Upper lobe of left lung (tissue), 6 donors: ENCODE results near the gene CLDN5. TPM values are rescaled to one million over a fixed set of nuclear protein-coding genes. Genes with fewer than 3 reads are reported as not detected.

Experiments used
- ATAC-seq, 2 donors: fragments of 200-7000 bp; cut with Tn5 transposase; one replicate each; pipeline ENCODE4 v1.9.1; 2022; ENCODE audit warnings: mild to moderate bottlenecking in 2 of 2, moderate library complexity in 2 of 2; ENCODE audit not compliant: low FRiP score in 2 of 2
- DNase-seq, 2 donors: peaks; one replicate each; pipeline ENCODE4 v3.0.0-alpha.2; 2019 to 2020
- H3K27ac ChIP-seq, 4 donors: fragments of 200-600 bp; sonication (generic); one replicate each; pipeline ENCODE4 v1.5.1; 2016 to 2019
- H3K27me3 ChIP-seq, 4 donors: fragments of 200-600 bp; sonication (generic); one replicate each; pipeline ENCODE4 v1.5.1; 2017 to 2019
- H3K36me3 ChIP-seq, 4 donors: fragments of 200-600 bp; sonication (generic); one replicate each; pipeline ENCODE4 v1.5.1; 2016 to 2019
- H3K4me1 ChIP-seq, 4 donors: fragments of 200-600 bp; sonication (generic); one replicate each; pipeline ENCODE4 v1.5.1; 2018 to 2019
- H3K4me3 ChIP-seq, 4 donors: fragments of 200-600 bp; sonication (generic); one replicate each; pipeline ENCODE4 v1.5.1; 2017 to 2019; ENCODE audit warnings: mild to moderate bottlenecking in 2 of 4, moderate library complexity in 1 of 4
- H3K9me3 ChIP-seq, 4 donors: fragments of 200-600 bp; sonication (generic); one replicate each; pipeline ENCODE4 v1.5.1; 2018 to 2019
- CTCF ChIP-seq, 6 experiments: fragments of 450-650 bp in 4 of 6; fragments of 200-600 bp in 2 of 6; sonication (generic) in 2 of 6; IDR thresholded peaks; one replicate each; pipeline ENCODE4 v1.5.1; 2016 to 2019; ENCODE audit warnings: antibody characterized with exemption in 6 of 6
- EP300 ChIP-seq, 4 donors: sonication (generic); formaldehyde crosslinking; IDR thresholded peaks; one replicate each; pipeline ENCODE4 v1.5.1; 2017; ENCODE audit warnings: antibody characterized with exemption in 4 of 4, control low read depth in 2 of 4
- POLR2A ChIP-seq, 4 donors: fragments of 450-650 bp; IDR thresholded peaks; one replicate each; pipeline ENCODE4 v1.5.1; 2016 to 2017; ENCODE audit warnings: antibody characterized with exemption in 4 of 4, mild to moderate bottlenecking in 2 of 4
- POLR2AphosphoS5 ChIP-seq, 2 donors: sonication (generic); formaldehyde crosslinking; IDR thresholded peaks; one replicate each; pipeline ENCODE4 v1.5.1; 2017; ENCODE audit warnings: antibody characterized with exemption in 2 of 2
- WGBS, 2 donors: methylation state at CpG; one replicate each; pipeline ENCODE4 v1.1.5; 2017 to 2018; 5-methylcytosine and 5-hydroxymethylcytosine counted together
- total RNA-seq, 6 donors: library from RNA; depleted of rRNA in 4 of 6; stranded (reverse); fragments of >200 nt in 4 of 6; gene quantifications; one replicate each; pipeline versions ENCODE4 v1.1.0 to v1.2.1, GENCODE V29; 2016 to 2021
- donor health status: DM: no; HTN: no; CAD: no; lungs with moderate emphysema.
- donor health status: DM: no; HTN: yes; CAD: no; lungs with severe emphysema.

CLDN5 gene
- total RNA-seq, result 100 to 1,000 TPM in 5 of 6 donors, 10 to 100 TPM in 1; 70.2 to 726 (median 229) TPM

DNA sequence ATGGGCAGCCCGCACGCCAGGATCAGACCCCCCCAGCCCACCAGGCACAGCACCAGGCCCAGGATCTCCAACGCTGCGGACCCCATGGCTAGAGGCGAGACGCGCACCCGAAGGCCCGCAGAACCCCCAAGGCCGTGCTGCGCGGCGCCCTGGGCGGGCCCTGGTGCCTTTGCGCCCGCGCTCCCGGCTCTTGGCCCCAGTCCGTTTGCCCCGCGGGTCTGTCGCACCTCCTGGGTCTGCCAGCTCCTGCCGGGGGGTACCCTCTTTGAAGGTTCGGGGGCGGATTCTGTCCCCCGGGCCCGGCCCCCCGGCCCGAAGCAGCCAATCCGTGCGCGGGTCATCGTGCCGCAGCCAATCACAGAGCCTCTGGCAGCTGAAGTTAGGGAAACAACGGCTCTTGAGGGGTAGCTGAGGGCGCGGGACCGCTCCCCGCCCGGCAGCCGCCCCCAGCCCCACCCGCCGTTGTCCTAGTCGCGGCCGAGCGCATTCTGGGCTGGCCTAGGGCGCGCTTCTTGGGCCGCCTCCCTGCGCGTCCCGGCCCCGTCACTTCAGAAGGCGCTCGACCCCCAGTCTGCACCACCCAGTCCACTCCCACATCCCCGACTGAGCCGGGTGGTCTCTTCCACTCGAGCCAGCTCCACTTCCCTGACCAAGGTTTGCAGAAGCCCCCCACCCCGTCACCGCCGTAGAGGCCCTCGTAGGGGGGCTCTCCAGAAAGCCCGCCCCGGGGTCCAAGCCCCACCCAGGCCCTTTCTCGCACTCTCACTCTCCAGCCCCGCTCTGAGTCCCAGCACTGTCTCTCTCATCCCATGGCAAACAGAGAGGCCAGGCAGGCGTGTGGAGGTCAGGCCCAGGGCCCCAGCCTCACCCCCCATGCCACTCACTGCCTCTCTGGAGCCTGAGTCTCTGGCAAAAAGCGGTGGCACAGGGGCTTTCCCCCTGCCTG, at the start of gene CLDN5:
TSS of gene CLDN5 (minus strand) at position 241 of the 946 bp plus-strand sequence. CDS start at position 86, 155 bp downstream.
- TF ChIP-seq POLR2A (IDR thresholded peaks at IDR 0.05) (peak; percentile 28 to 70 (median 68)), CTCF (IDR thresholded peaks at IDR 0.05) (no peak), POLR2AphosphoS5 (IDR thresholded peaks at IDR 0.05) (peak; percentile 74 to 90), EP300 (IDR thresholded peaks at IDR 0.05) (no peak)
- Histone ChIP-seq H3K4me1 (peaks cover 22 to 41% (median 31%) of the 10 kb centered on the region in 4 donors), H3K27me3 (peaks cover 0 to 25% (median 11%) of the 10 kb centered on the region in 4 donors), H3K9me3 (no peaks in the 10 kb centered on the region), H3K27ac (peak within 1 kb of the TSS; percentile 87 to 97 (median 92)), H3K4me3 (peak within 1 kb of the TSS; percentile 50 to 65 (median 53)), H3K36me3 (peaks cover 0 to 29% (median 3%) of the 10 kb centered on the region in 4 donors)
- peak; percentile 23 to 50 for ATAC-seq
- peak in 1 of 2 donors; percentile 90 for DNase-seq
- WGBS, 2 donors, result 6 to 20% methylated on average over 4 to 45 of the region's 69 CpGs

- DNase-seq (no peak), ATAC-seq (no peak)
- H3K36me3 ChIP-seq, result no peaks in the 10 kb centered on the region
- H3K4me3 ChIP-seq, result no peak overlapping the region
- 80 to 84% methylated on average over 6 of the region's 6 CpGs for WGBS, 2 donors
- H3K27ac ChIP-seq, result no peak overlapping the region
- H3K4me1 ChIP-seq, result peaks cover 2 to 20% (median 8%) of the 10 kb centered on the region in 4 donors
- H3K9me3 ChIP-seq, result no peaks in the 10 kb centered on the region
- H3K27me3 ChIP-seq, result no peaks in the 10 kb centered on the region
- no peak for TF ChIP-seq POLR2A (IDR thresholded peaks at IDR 0.05)
- TF ChIP-seq POLR2AphosphoS5 (IDR thresholded peaks at IDR 0.05), result no peak
- no peak for TF ChIP-seq CTCF (IDR thresholded peaks at IDR 0.05)
- no peak for TF ChIP-seq EP300 (IDR thresholded peaks at IDR 0.05)
Observed at GRCh38 chr22:19571995-19572394, 47.8 kb upstream of the CLDN5 start.

DNA sequence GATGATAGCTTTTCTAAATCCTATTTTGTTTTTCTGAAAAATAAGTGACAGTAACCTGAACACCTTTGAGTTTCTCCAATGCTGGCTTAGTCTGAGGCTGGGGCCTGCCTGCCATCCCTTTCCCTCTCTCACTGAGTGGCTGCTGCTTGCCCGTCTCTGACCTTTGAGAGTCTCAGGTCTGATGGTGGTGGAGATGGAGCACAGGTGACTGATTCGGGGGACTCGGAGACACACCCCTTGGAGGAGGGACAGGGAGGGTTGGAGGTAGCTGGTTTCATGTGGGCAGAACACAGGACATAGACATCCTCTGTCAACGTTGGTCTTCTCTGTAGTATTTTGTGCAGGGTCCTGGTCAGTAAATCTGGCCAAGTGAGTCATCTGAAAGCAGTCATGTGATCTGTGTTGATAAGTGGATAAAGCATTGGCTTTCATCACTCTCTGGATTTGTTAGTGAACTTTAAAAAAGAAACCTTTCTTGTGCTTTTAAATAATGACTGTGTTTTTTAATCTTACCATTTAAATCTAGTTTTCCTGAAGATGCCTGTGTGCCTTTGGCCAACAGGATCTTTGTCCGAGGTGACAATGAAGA, 47.1 kb upstream of the CLDN5 start:
- 62 to 92% methylated on average over 4 to 5 of the region's 5 CpGs for WGBS, 2 donors

DNA sequence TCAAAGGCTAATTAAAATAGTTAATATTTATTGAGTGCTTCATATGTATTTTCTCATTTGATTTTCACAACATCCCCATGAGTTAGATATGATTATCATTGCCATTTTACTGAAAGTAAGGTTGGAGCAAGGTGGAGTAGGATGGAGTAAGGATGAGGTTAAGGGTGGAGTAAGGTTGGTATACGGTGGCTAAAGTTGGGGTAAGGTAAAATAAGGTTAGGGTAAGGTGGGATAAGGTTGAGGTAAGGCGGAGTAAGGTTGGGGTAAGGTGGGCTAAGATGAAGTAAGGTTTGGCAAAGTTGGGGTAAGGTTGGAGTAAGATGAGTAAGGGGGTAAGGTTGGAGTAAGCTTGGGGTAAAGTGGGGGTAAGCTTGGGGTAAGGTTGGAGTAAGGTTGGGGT, 45.8 kb upstream of the CLDN5 start:
- H3K27ac ChIP-seq, result no peak overlapping the region
- H3K4me3 ChIP-seq, result no peak overlapping the region
- DNase-seq (no peak), ATAC-seq (no peak)
- TF ChIP-seq CTCF (IDR thresholded peaks at IDR 0.05) (no peak), POLR2A (IDR thresholded peaks at IDR 0.05) (no peak), EP300 (IDR thresholded peaks at IDR 0.05) (no peak)
- 92 to 94% methylated on average over 2 of the region's 2 CpGs for WGBS, 2 donors
- H3K36me3 ChIP-seq, result no peaks in the 10 kb centered on the region
- peaks cover 0 to 29% (median 13%) of the 10 kb centered on the region in 4 donors for H3K4me1 ChIP-seq
- H3K27me3 ChIP-seq, result no peaks in the 10 kb centered on the region
- no peaks in the 10 kb centered on the region for H3K9me3 ChIP-seq

More for the DNA sequence above, 47.1 kb upstream of the CLDN5 start:
- Histone ChIP-seq H3K4me1 (peaks cover 0 to 24% (median 11%) of the 10 kb centered on the region in 4 donors), H3K4me3 (no peak overlapping the region), H3K36me3 (no peaks in the 10 kb centered on the region), H3K27ac (no peak overlapping the region), H3K9me3 (no peaks in the 10 kb centered on the region), H3K27me3 (no peaks in the 10 kb centered on the region)
- no peak for TF ChIP-seq POLR2A (IDR thresholded peaks at IDR 0.05)
- no peak for TF ChIP-seq CTCF (IDR thresholded peaks at IDR 0.05)
- TF ChIP-seq POLR2AphosphoS5 (IDR thresholded peaks at IDR 0.05), result no peak
- no peak for TF ChIP-seq EP300 (IDR thresholded peaks at IDR 0.05)
- ATAC-seq, result no peak
- DNase-seq, result no peak
